ENCODE results near the gene CHD3. TPM values are rescaled to one million over a fixed set of nuclear protein-coding genes. Genes with fewer than 3 reads are reported as not detected.

The CHD3 gene
- total RNA-seq, 1 experiment from 2014 or later, result 197 TPM

DNA sequence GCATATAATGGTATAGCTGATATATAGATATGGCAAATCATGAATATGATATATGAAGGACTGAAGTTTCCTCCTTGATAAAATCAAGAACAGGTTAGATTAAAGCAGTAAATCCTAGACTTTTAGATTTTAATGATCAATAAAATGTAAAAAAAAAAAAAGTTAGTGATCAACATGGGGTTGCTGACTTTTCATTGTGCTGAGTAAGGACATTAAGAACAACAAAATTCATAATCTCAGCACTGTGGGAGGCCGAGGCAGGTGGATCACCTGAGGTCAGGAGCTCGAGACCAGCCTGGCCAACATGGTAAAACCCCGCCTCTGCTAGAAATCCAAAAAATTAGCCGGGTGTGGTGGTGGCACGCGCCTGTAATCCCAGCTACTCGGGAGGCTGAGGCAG is 10.4 kb upstream of the CHD3 start:
- ChIA-PET POLR2A (ENCODE audit: unreplicated experiment) (interaction anchor here (0.6 kb wide), 1 partner anchor 251 kb away, joined by 5 read pairs; the partner anchor contains the start of gene SAT2), CTCF (no interaction called here)

DNA sequence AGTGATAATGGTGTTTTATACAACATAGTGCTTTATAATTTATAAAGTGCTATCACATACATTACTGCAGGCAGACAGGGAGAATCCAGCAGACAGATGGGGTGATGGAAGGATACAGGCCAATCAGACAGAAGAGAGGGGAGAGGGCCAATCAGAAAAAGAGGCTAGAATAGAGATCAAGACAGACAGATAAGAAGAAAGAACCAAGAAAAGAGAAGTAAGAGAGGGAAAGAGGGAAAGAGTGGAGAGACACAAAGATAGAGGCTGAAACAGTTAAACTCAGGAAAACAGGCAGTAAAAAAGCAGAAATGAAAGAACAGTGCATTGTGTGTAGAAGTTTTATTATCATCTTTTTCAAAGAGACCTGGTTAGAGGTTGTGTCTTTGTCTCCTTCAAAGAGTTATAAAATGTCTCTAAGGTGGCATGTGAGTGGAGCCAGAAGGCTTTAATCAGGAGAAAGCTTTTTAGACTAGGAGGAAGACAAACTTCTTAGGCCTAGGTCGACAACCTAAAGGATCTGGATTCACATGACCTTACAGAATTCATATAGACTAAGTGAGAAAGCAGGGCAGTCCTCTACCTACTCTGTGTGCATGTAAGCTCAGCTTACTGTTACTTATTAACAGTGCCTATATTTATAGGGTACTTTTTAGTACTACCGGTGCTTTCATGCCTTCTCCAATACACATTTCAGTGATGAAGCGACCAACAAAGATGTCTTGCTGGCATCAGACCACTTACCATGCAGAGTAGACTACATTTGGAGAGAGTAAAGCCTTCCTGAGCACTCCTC is 8.3 kb upstream of the CHD3 start:
- Histone ChIP-seq H3K36me3 (ENCODE audit: low read depth) (no peaks in the 10 kb centered on the region), H3K27ac (no peak overlapping the region), H3K79me2 (ENCODE audit: low read depth) (no peaks in the 10 kb centered on the region), H3K4me1 (replicated peaks; ENCODE audit: insufficient read depth) (peaks cover 10% of the 10 kb centered on the region; the same call in 1 of the 2 replicates), H3K27me3 (ENCODE audit: insufficient read depth, low read depth) (no peaks in the 10 kb centered on the region), H3K4me3 (no peak overlapping the region), H2AFZ (no peak overlapping the region), H3K9me3 (ENCODE audit: insufficient read depth, low read depth) (no peaks in the 10 kb centered on the region), H4K20me1 (ENCODE audit: insufficient read depth) (no peaks in the 10 kb centered on the region), H3F3A (ENCODE audit: insufficient read depth, low read depth) (no peaks in the 10 kb centered on the region), H3K9me2 (ENCODE audit: insufficient read depth) (no peaks in the 10 kb centered on the region), H3K4me2 (no peak overlapping the region)
- ChIA-PET CTCF (no interaction called here), POLR2A (ENCODE audit: unreplicated experiment) (no interaction called here)
- BruUV-seq (replicated peaks), result no TSS peak
- DNase-seq, result no peak
- no peak for TF ChIP-seq EZH2 (IDR thresholded peaks at IDR 0.05; ENCODE audit: low read depth)
- TF ChIP-seq, protein P1, sequence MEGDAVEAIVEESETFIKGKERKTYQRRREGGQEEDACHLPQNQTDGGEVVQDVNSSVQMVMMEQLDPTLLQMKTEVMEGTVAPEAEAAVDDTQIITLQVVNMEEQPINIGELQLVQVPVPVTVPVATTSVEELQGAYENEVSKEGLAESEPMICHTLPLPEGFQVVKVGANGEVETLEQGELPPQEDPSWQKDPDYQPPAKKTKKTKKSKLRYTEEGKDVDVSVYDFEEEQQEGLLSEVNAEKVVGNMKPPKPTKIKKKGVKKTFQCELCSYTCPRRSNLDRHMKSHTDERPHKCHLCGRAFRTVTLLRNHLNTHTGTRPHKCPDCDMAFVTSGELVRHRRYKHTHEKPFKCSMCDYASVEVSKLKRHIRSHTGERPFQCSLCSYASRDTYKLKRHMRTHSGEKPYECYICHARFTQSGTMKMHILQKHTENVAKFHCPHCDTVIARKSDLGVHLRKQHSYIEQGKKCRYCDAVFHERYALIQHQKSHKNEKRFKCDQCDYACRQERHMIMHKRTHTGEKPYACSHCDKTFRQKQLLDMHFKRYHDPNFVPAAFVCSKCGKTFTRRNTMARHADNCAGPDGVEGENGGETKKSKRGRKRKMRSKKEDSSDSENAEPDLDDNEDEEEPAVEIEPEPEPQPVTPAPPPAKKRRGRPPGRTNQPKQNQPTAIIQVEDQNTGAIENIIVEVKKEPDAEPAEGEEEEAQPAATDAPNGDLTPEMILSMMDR (conservative IDR thresholded peaks at IDR 0.05), result no peak
- intact Hi-C loops (cut with micrococcal nuclease; ENCODE audit: unreplicated experiment), result loop anchor here (10.0 kb wide), 1 partner anchor 295 kb away; the partner anchor contains the start of gene MPDU1

More for the DNA sequence above, 10.4 kb upstream of the CHD3 start:
- H3K9me2 ChIP-seq (ENCODE audit: insufficient read depth), result no peaks in the 10 kb centered on the region
- no peak for DNase-seq
- TF ChIP-seq EZH2 (IDR thresholded peaks at IDR 0.05; ENCODE audit: low read depth), result no peak
- H3K4me1 ChIP-seq (replicated peaks; ENCODE audit: insufficient read depth), result peaks cover 3% of the 10 kb centered on the region; the same call in 1 of the 2 replicates
- no peak overlapping the region for H2AFZ ChIP-seq
- no peaks in the 10 kb centered on the region for H3K27me3 ChIP-seq (ENCODE audit: insufficient read depth, low read depth)
- intact Hi-C loops (cut with micrococcal nuclease; ENCODE audit: unreplicated experiment), result no loop called here
- no peaks in the 10 kb centered on the region for H4K20me1 ChIP-seq (ENCODE audit: insufficient read depth)
- no peaks in the 10 kb centered on the region for H3K9me3 ChIP-seq (ENCODE audit: insufficient read depth, low read depth)
- H3F3A ChIP-seq (ENCODE audit: insufficient read depth, low read depth), result no peaks in the 10 kb centered on the region
- BruUV-seq (replicated peaks), result no TSS peak
- H3K4me2 ChIP-seq, result no peak overlapping the region
- no peaks in the 10 kb centered on the region for H3K79me2 ChIP-seq (ENCODE audit: low read depth)
- H3K27ac ChIP-seq, result no peak overlapping the region
- no peak overlapping the region for H3K4me3 ChIP-seq
- H3K36me3 ChIP-seq (ENCODE audit: low read depth), result no peaks in the 10 kb centered on the region

DNA sequence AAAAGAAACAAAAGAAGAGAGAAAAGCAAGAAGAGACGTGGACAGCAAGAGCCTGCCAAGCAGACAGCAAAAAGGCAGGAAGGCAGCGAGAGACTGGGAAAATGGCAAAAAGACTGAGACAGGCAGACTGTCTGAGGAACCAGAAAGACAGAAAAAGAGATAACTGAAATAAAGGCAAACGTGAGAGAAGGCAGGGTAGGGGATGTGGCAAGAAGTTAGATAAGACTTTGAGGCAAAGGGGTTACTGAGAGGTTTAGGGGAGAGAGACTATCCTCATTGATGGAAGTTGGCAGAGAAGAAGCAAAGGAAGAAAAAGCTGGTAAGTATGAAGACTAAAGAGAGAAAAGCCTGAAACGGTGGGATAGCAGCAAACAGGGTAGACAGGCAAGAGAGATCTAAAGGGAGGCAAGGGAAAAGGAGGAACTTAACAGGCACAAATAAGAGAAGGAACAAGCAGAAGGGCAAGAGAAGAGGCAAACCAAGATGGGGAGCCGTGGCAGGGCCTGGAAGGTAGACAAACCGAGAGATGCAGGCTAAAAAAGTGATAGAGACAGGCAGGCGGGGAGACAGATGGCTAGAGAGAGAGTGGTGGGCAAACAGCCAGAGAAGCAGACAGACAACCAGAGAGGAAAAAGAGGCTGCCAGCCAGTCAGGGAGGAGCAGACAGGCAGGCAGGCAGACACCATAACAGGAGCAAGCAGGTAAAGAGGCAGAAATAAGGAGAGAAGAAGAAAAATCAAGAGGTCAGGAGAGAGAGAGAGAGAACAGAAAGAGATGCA is 7.1 kb upstream of the CHD3 start:
- CTCF ChIA-PET, result no interaction called here

More for the DNA sequence above, 7.1 kb upstream of the CHD3 start:
- POLR2A ChIA-PET (ENCODE audit: unreplicated experiment), result no interaction called here
- H3K79me2 ChIP-seq (ENCODE audit: low read depth), result peaks cover 10% of the 10 kb centered on the region
- H3K27ac ChIP-seq, result no peak overlapping the region
- peaks cover 10% of the 10 kb centered on the region; the same call in 1 of the 2 replicates for H3K4me1 ChIP-seq (replicated peaks; ENCODE audit: insufficient read depth)
- H3K9me3 ChIP-seq (ENCODE audit: insufficient read depth, low read depth), result no peaks in the 10 kb centered on the region
- H3K36me3 ChIP-seq (ENCODE audit: low read depth), result no peaks in the 10 kb centered on the region
- H3K27me3 ChIP-seq (ENCODE audit: insufficient read depth, low read depth), result no peaks in the 10 kb centered on the region
- no peak for DNase-seq
- peaks cover 5% of the 10 kb centered on the region; the same call in 1 of the 2 replicates for H3F3A ChIP-seq (ENCODE audit: insufficient read depth, low read depth)
- no peak overlapping the region for H2AFZ ChIP-seq
- H3K4me2 ChIP-seq, result no peak overlapping the region
- H4K20me1 ChIP-seq (ENCODE audit: insufficient read depth), result no peaks in the 10 kb centered on the region
- BruUV-seq (replicated peaks), result no TSS peak
- no peaks in the 10 kb centered on the region for H3K9me2 ChIP-seq (ENCODE audit: insufficient read depth)
- intact Hi-C loops (cut with micrococcal nuclease; ENCODE audit: unreplicated experiment), result loop anchor here (10.0 kb wide), 1 partner anchor 297 kb away; the partner anchor contains the start of gene MPDU1
- H3K4me3 ChIP-seq, result no peak overlapping the region
- TF ChIP-seq EZH2 (IDR thresholded peaks at IDR 0.05; ENCODE audit: low read depth), result no peak
- TF ChIP-seq, protein P1 (conservative IDR thresholded peaks at IDR 0.05), result no peak

All from PC-9 (cell line).